Inferior parietal cortex (tissue), 1 donor: Measurements from ENCODE around the gene EEF1B2.
"Not testable (repeated sequence)": the region's sequence is repeated elsewhere in the genome, so short reads cannot be mapped to it uniquely, and the experiment has no call there.

Experiments
- DNase-seq: peaks from one replicate; pipeline ENCODE4 v3.0.0-alpha.2; 2016; ENCODE audit errors: extremely low spot score

The EEF1B2 gene

DNA sequence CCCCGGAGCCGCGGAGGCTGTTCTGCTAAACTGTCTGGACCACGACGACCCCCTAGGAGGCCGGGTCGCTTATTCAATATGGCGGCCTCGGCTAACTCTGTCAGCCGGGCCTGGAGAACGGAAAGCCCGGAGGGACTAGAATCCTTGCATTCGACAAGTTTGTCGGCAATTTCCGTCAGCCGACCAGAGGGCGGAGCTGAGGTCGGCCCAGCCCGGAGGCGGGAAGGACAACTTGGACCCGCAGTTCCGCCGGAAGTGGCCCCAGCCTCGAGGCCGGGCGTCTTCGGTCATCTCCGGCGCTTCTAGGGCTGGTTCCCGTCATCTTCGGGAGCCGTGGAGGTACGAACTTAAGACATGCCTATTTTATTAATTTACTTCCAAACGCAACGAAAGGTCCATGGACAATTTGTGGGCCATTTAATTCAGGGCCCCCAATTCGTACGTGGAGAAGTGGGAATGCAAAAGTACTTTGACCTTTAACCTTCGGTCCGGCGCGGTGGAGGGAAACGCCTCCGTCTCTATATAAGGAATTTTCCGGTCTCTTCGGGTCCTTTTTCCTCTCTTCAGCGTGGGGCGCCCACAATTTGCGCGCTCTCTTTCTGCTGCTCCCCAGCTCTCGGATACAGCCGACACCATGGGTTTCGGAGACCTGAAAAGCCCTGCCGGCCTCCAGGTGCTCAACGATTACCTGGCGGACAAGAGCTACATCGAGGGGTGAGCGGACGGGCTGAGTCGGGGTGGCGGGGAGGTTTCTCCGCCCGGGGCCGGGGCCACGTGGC lies at the start of gene EEF1B2, which contains the start of gene NDUFS1:
TSS of gene EEF1B2 (plus strand) at position 550 of the 779 bp plus-strand sequence. CDS start at position 635, 85 bp downstream.
TSS of gene NDUFS1 (minus strand) at position 99 of the 779 bp plus-strand sequence. CDS start 5,766 bp downstream, outside the sequence.
- peak; percentile 99 for DNase-seq

DNA sequence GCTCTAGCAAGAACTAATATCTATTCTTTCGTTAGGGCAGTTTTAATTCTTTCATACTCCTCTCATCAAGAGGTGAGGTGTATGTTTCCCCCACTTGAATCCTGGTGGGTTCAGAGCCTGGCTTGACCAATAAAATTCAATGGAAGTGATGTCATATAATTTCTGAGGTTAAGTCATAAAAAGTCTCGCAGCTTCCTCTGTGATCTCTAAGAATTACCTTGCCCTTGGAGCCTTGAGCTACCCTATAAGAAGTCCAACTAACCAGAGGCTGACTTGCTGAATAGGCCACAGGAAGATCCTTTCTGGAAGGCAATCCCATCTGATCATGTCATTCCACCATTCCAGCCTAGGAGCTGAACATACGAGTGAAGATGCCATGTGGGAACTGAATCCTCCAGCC lies 47.6 kb upstream of the EEF1B2 start:
- DNase-seq = no peak

- no peak for DNase-seq
These were observed 46.7 kb upstream of the EEF1B2 start for GRCh38 chr2:206112846-206113547.

GRCh38 chr2:206115026-206115578 lies 44.6 kb upstream of the EEF1B2 start:
- no peak for DNase-seq

DNA sequence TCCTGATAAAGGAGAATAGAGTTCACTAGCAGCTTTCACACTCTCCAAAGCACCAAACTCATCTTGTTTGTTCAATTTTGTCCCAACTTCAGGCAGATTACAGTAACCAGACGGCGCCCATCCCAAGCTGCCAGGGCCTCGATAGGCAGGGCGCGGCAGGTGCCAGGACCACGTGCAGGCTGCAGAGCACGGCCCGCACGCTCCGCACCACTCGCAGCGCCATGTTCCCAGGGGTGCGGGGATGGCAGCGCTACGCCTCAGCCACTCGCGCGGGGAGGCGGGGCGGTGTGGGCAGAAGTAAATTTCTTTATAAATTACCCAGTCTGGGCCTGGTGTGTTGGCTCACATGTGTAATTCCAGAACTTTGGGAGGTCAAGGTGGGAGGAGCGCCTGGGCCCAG lies 43.4 kb upstream of the EEF1B2 start:
- no peak for DNase-seq

- DNase-seq = not testable (repeated sequence)
These were observed 37.1 kb upstream of the EEF1B2 start for GRCh38 chr2:206122569-206122968.

DNA sequence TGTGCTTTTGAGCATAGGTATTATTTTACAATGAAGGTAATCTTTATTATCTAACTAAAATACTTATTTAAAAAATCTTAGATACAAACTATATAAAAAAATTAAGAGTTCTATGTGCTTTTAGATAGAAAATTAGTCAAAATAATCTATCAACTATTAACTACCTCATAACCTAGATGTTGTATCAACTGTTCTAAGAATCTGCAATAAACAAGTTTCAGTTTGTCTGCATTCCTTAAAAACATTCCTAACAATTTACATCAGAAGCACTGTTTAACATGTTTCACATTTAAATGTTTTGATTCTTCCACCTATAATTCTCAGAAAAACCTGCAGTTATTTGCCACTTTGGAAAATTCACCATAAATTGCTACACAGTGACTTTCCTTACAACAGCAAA lies 33.8 kb upstream of the EEF1B2 start:
- no peak for DNase-seq

DNA sequence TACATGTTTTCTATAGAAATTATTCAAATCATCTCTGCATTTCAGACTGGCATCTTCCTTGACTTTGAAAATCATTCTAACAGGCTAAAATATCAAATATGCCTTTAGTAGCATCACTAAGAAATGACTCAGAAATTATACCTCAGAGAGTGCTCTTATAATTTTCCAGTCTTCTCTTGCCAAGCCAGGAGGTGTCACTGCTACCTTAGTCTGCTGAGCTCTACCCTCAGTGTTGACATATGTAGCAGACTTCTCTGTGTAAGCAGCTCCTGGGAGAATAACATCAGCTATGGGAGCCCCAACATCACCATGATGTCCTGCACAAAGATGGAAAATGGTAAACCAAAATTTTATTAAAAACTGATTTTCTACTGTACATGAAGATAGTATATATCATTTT lies 32.0 kb upstream of the EEF1B2 start:
- no peak for DNase-seq

DNA sequence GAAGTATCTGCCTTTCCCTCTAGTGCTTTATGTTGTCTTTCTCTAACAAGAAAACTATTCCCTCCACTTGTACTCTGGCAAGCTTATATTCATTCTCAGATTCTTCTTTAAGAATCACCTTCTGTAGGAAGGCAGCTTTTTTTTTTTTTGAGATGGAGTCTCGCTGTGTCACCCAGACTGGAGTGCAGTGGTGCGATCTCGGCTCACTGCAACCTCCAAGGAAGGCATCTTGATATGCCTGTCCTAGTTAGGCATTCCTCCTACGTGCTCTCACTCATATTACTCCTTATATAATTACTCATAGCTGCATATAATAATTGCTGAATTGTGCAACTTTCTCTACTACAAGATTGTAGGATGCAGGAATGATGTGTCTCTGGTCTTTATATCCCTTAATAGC lies 16.2 kb upstream of the EEF1B2 start:
- no peak for DNase-seq

DNA sequence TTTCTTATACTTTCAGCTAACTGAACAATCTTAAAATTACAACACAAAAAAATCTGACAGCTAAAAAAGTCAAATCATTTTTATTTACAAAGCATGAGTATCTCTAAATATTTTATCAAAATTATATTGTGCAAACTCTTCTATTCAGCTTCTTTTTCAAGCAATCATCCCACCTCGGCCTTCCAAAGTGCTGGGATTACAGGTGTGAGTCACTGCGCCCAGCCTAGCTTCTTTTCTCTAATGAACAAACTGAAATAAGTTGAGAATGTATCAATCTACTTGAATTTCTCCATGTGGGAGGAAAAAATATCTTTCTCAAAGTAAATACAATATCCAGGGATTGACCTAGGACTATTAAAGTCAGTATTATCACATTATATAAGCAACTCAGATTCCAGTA lies 15.3 kb upstream of the EEF1B2 start:
- no peak for DNase-seq

GRCh38 chr2:206145665-206146064 lies 14.0 kb upstream of the EEF1B2 start:
- DNase-seq = no peak

DNA sequence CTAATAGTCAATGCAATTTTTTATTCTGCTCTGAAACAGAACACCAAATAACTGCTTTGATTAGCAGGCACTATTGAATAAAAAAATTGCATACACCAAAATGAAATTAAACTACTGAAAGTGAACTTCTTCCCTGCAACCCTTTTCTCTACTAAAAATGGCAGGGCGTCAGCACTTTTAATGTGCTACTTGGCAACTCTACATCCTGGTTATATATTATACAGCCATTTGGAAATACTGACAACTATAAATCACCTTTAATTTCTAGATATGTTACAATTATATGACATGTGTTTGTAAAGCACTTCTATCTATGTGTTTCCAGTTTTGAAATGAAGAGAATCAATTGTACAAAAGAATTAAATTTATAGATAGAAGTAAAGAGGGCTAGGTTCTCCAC lies 10.4 kb upstream of the EEF1B2 start:
- DNase-seq = no peak

GRCh38 chr2:206150168-206150567 lies 9.5 kb upstream of the EEF1B2 start:
- DNase-seq = no peak

DNA sequence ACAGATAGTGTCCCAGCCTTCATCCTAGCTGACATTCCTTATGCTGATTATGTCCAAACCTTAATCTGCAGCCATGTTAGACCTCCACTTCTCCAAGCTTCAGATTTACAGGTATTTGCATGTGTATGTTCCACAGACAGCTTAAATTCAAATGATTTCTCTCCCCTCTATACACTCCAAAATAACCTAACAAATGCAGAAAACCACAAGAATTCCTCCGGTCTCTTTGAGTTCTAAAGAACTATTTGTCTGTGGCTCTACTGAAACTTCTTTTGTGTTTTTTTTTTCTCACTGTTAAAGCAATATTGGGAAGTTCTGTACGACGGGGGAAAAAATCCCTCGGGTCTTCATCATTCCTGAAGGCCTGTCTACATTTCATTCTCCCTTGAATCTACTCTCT lies 9.1 kb upstream of the EEF1B2 start:
- DNase-seq = no peak

DNA sequence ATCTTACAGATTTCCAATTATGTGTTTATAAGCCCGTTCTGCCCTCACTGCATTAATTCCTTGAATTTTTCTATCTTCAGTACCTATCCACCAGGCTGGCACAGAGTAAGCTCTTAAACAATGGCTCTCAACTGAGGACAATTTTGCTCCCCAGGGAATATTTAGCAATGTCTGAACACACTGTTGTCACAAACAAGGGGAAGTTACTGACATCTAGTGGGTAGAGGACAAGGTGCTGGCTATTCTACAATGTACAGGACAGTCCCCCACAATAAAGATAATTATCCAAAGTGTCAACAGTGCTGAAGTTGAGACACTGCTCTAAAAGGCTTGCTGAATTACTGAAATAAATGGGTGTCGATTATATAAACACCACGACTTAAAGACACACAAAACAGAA lies 5.5 kb upstream of the EEF1B2 start:
- DNase-seq = no peak

DNA sequence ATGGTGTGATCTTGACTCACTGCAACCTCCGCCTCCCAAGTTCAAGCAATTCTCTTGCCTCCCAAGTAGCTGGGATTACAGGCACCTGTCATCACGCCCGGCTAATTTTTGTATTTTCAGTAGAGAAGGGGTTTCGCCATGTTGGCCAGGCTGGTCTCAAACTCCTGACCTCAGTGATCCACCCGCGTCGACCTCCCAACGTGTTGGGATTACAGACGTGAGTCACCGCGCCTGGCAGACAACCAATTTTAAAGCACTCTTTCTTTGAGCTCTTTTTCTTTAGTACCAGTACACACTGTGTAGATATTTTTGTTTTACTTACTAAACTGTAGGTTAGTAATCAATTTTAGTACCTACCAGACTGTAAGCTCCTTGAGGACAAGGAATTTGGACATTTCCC lies 2.7 kb upstream of the EEF1B2 start:
- DNase-seq = not testable (repeated sequence)

- no peak for DNase-seq
These were observed 941 bp upstream of the EEF1B2 start for GRCh38 chr2:206158563-206159345.

DNA sequence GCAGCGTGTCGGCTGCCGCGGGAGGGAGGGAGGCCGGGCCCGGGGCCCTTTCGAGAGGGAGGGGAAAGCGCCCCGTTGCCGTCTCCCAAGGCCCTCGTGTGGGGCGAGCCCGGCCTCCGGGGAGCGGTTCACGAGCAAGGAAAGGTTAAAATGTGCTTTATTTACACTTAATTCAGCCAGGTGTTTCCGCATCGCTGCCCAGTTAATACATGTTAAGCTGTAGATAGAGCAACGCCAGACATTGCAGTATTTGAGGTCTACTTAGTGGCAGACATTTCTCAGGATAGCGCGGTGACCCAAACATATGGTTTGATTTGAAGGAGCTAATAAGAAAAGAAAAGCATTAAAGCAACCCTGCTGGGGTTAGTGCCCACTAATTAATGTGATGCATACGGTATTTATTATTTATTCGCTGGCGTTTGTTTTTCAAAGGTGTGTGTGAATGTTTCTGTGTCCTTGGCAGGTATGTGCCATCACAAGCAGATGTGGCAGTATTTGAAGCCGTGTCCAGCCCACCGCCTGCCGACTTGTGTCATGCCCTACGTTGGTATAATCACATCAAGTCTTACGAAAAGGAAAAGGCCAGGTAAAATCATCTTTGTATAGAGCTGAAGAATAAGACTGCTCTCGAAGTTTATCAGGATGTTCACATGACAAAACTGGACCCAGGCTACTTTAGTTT lies 571 bp downstream of the EEF1B2 start:
- DNase-seq = no peak

DNA sequence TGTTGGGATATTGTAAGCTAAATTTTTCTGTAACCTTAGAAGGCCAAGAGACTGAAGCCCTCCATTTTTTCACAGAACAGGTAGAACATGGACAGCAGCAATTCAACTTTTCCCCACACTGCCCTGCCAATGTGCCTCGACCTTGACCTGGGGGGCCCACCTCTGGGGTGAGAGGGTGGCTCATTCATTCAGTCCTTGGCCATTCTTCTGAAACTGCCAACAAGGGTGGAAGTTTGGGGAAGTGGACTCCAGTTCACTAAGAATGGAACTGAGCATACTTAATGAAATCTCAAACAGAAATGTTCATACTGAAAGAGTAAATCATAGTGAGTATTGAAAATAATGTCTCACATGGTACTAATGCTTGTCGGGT lies 1.1 kb downstream of the EEF1B2 start:
- DNase-seq = no peak

GRCh38 chr2:206162401-206162800 lies 2.7 kb downstream of the EEF1B2 start:
- DNase-seq = not testable (repeated sequence)

DNA sequence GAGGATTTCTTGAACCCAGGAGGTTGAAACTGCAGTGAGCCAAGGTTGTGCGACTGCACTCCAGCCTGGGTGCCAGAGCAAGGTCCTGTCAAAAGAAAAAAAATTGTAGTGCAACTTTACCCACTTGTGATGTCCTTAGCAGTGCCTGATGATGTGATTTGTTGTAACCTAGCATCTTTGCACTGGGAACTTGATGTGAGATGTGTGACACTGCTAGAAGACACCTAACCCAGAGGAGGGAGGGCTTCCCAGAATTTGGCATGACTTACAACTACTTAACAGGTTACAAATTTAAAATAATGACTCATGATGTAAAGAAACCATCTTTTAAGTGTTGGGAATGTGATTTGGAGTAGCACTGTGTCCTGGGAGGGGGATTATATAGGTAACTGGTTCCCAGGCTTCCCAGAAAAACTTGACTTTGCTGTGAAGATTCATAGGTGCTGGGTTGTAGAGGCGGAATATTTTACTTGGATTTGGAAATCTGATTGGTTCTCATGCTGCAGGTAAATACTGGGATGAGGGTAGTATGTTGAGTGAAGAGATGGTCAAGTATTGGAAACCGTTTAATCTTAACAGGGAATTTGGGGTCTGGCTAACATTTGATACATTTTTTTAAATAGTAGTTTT lies 3.7 kb downstream of the EEF1B2 start:
- no peak for DNase-seq
